DND-41 (cell line): ENCODE measurements around the gene ACVRL1.

ENCODE experiments used
- ATAC-seq: fragments of 200-7000 bp; cut with Tn5 transposase; 3 replicates; pipeline ENCODE4 v1.9.1; 2021; ENCODE audit warnings: low read depth; ENCODE audit not compliant: insufficient read depth
- DNase-seq: peaks from one replicate; pipeline ENCODE4 v3.0.0-alpha.2; 2020
- H2AFZ ChIP-seq: 2 replicates; pipeline ENCODE4 v1.6.0; 2012; ENCODE audit warnings: low read depth, low read length
- H3K27ac ChIP-seq: 2 replicates; pipeline ENCODE4 v1.5.1; 2012; ENCODE audit warnings: low read length, inconsistent platforms
- H3K27me3 ChIP-seq: fragments of 200-600 bp; sonication (generic); 2 replicates; pipeline ENCODE4 v1.6.0; 2012; ENCODE audit warnings: low read length, mild to moderate bottlenecking, inconsistent platforms; ENCODE audit not compliant: insufficient read depth, poor library complexity
- H3K36me3 ChIP-seq: 2 replicates; pipeline ENCODE4 v1.5.1; 2012; ENCODE audit warnings: low read length, inconsistent platforms; ENCODE audit not compliant: insufficient read depth
- H3K4me1 ChIP-seq: 2 replicates; pipeline ENCODE4 v1.5.1; 2012; ENCODE audit warnings: mild to moderate bottlenecking, low read length; ENCODE audit not compliant: insufficient read depth
- H3K4me2 ChIP-seq: 2 replicates; pipeline ENCODE4 v1.6.0; 2012; ENCODE audit warnings: mild to moderate bottlenecking, moderate library complexity, low read length, inconsistent platforms; ENCODE audit not compliant: insufficient read depth
- H3K4me3 ChIP-seq, 2 experiments: fragments of 200-600 bp in 1 of 2; shearing (Covaris generic) in 1 of 2; 2 replicates each; pipeline ENCODE4 v1.5.1; 2012 to 2016; ENCODE audit warnings: inconsistent platforms in 2 of 2, low read length in 2 of 2, mild to moderate bottlenecking in 2 of 2, low read depth in 1 of 2, moderate library complexity in 1 of 2
- H3K79me2 ChIP-seq: 2 replicates; pipeline ENCODE4 v1.6.0; 2012; ENCODE audit warnings: low read length, inconsistent platforms; ENCODE audit not compliant: insufficient read depth
- H3K9ac ChIP-seq: 2 replicates; pipeline ENCODE4 v1.6.0; 2012; ENCODE audit warnings: low read depth, mild to moderate bottlenecking, inconsistent platforms, low read length, moderate library complexity
- H3K9me3 ChIP-seq: 2 replicates; pipeline ENCODE4 v1.5.1; 2012; ENCODE audit warnings: low read length, moderate library complexity, mild to moderate bottlenecking, inconsistent platforms; ENCODE audit not compliant: insufficient read depth, severe bottlenecking
- H4K20me1 ChIP-seq: 2 replicates; pipeline ENCODE4 v1.6.0; 2012; ENCODE audit warnings: low read length; ENCODE audit not compliant: insufficient read depth
- CTCF ChIP-seq: IDR thresholded peaks from 2 replicates; pipeline ENCODE4 v1.5.1; 2012; ENCODE audit warnings: borderline replicate concordance, low read length, moderate library complexity, mild to moderate bottlenecking; ENCODE audit not compliant: poor library complexity, severe bottlenecking; ENCODE audit errors: extremely low read depth
- EZH2 ChIP-seq: IDR thresholded peaks from 3 replicates; pipeline ENCODE4 v1.6.1; 2012; ENCODE audit warnings: borderline replicate concordance, low read depth, mild to moderate bottlenecking, moderate library complexity, low read length, inconsistent platforms; ENCODE audit not compliant: severe bottlenecking

The ACVRL1 gene

DNA sequence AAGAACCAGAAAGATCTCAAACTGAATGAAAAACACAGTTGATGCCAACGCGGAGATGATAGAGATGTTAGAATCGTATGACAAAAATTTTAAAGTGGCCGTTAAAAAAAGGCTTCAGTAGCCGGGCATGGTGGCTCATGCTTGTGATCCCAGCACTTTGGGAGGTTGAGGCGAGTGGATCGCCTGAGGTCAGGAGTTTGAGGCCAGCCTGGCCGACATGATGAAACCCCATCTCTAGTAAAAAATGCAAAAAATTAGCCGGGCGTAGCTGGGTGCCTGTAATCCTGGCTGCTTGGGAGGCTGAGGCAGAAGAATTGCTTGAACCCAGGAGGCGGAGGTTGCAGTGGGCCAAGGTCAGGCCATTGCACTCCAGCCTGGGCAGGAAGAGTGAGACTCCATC is 5.4 kb upstream of the ACVRL1 start:
- Histone ChIP-seq H3K4me1 (no peaks in the 10 kb centered on the region), H3K27me3 (peaks cover 7% of the 10 kb centered on the region), H2AFZ (no peak overlapping the region), H3K4me3 (no peak overlapping the region), H3K36me3 (no peaks in the 10 kb centered on the region), H3K9ac (no peak overlapping the region), H3K79me2 (no peaks in the 10 kb centered on the region), H4K20me1 (no peaks in the 10 kb centered on the region), H3K27ac (no peak overlapping the region), H3K4me2 (no peak overlapping the region), H3K9me3 (no peaks in the 10 kb centered on the region)
- ATAC-seq (no peak), DNase-seq (no peak)
- TF ChIP-seq CTCF: no peak
- no peak for TF ChIP-seq EZH2

GRCh38 chr12:51904951-51905470 is 2.3 kb upstream of the ACVRL1 start:
- no peak for DNase-seq
- H3K4me2 ChIP-seq: no peak overlapping the region

GRCh38 chr12:51905471-51906429 is 1.6 kb upstream of the ACVRL1 start:
- no peaks in the 10 kb centered on the region for H4K20me1 ChIP-seq
- H3K27ac ChIP-seq: no peak overlapping the region
- TF ChIP-seq EZH2: no peak
- TF ChIP-seq CTCF: no peak
- no peaks in the 10 kb centered on the region for H3K79me2 ChIP-seq
- no peaks in the 10 kb centered on the region for H3K9me3 ChIP-seq
- H3K4me3 ChIP-seq: no peak overlapping the region
- DNase-seq: no peak
- no peak overlapping the region for H3K4me2 ChIP-seq
- H3K4me1 ChIP-seq: no peaks in the 10 kb centered on the region
- H3K9ac ChIP-seq: no peak overlapping the region
- no peaks in the 10 kb centered on the region for H3K27me3 ChIP-seq
- ATAC-seq: no peak
- H3K36me3 ChIP-seq: no peaks in the 10 kb centered on the region
- H2AFZ ChIP-seq: no peak overlapping the region

More at GRCh38 chr12:51904951-51905470, 2.3 kb upstream of the ACVRL1 start:
- Histone ChIP-seq H2AFZ (no peak overlapping the region), H3K36me3 (no peaks in the 10 kb centered on the region), H3K27me3 (no peaks in the 10 kb centered on the region), H3K9ac (no peak overlapping the region), H3K79me2 (no peaks in the 10 kb centered on the region), H4K20me1 (no peaks in the 10 kb centered on the region), H3K4me3 (no peak overlapping the region), H3K27ac (no peak overlapping the region), H3K4me1 (no peaks in the 10 kb centered on the region), H3K9me3 (no peaks in the 10 kb centered on the region)
- TF ChIP-seq EZH2 (no peak), CTCF (no peak)
- no peak for ATAC-seq
